ENCODE results near the gene CDKN2D. TPM values are rescaled to one million over a fixed set of nuclear protein-coding genes. Genes with fewer than 3 reads are reported as not detected.

Gene CDKN2D
- total RNA-seq, 1 donor from 2014 or later, result 3.4 TPM

DNA sequence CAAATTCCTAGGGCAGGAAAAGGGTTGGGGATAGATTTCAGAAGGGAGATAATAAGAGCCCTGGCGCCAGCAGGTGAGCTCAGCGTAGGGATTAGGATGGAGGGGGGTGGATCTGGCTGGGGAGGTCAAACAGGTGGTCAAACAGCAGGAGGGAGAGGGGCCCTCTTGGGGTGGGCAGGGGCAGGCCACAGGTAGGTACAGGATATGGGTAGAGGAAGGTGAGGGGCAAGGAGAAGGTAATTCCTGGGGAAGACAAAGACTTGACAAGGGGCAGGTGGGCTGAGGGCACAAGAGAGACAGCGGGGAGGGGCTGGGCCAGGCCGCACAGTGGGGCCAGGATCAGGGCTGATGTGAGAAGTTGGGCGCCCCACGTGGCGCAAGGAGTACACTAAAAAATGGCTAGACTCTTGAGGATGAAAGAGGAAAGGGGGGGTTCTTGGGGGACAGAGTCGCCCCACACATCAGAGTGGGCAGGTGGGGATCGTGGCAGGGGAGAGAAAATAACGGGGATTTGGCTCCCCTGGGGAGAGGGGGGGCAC is 3.7 kb downstream of the CDKN2D start:
- Mint-ChIP-seq H3K4me1 (peaks cover 39% of the 10 kb centered on the region), H3K9me3 (no peaks in the 10 kb centered on the region), H3K27me3 (ENCODE audit: insufficient read depth, low read depth) (peaks cover 5% of the 10 kb centered on the region), H3K27ac (peak overlapping the region; percentile 94), H3K36me3 (peaks cover 4% of the 10 kb centered on the region), H3K4me3 (peak overlapping the region; percentile 97)
- Histone ChIP-seq H3K4me1 (peaks cover 12% of the 10 kb centered on the region), H2AFZ (replicated peaks) (peak overlapping the region; percentile 7), H3K9ac (peak overlapping the region; percentile 42), H3K27me3 (peaks cover 23% of the 10 kb centered on the region), H3K79me2 (ENCODE audit: low read depth) (peaks cover 26% of the 10 kb centered on the region), H4K20me1 (ENCODE audit: low read depth) (peaks cover 15% of the 10 kb centered on the region), H3K27ac (no peak overlapping the region), H3K9me3 (ENCODE audit: low read depth) (no peaks in the 10 kb centered on the region), H3K4me2 (peak overlapping the region; percentile 96), H3K4me3 (peak overlapping the region; percentile 88), H3F3A (ENCODE audit: low read depth) (peaks cover 47% of the 10 kb centered on the region), H3K36me3 (no peaks in the 10 kb centered on the region)
- TF ChIP-seq, protein P1, sequence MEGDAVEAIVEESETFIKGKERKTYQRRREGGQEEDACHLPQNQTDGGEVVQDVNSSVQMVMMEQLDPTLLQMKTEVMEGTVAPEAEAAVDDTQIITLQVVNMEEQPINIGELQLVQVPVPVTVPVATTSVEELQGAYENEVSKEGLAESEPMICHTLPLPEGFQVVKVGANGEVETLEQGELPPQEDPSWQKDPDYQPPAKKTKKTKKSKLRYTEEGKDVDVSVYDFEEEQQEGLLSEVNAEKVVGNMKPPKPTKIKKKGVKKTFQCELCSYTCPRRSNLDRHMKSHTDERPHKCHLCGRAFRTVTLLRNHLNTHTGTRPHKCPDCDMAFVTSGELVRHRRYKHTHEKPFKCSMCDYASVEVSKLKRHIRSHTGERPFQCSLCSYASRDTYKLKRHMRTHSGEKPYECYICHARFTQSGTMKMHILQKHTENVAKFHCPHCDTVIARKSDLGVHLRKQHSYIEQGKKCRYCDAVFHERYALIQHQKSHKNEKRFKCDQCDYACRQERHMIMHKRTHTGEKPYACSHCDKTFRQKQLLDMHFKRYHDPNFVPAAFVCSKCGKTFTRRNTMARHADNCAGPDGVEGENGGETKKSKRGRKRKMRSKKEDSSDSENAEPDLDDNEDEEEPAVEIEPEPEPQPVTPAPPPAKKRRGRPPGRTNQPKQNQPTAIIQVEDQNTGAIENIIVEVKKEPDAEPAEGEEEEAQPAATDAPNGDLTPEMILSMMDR (IDR thresholded peaks at IDR 0.05), result peak; percentile 43
- no peak for TF ChIP-seq EZH2phosphoT487 (IDR thresholded peaks at IDR 0.05)
- DNase-seq (ENCODE audit: low spot score), result peak; percentile 81

DNA sequence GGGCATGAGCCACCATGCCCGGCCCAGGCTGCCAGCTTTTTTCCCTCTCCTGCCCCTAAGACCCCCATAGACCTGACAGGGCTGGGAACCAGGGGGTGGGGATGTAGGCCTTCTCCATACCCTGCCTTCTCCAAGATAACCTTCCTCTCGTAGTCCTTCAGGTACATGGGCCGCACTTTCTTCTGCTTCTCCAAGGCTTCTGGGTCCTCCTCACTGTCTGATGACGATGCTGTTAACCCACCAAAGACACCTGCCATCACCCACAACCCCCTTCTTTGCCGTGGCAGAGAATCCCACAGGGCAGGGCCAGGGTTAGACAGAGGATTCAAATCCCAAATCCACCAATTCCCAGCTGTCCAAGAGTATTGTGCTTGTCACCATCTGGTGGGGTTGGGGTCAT is 6.2 kb downstream of the CDKN2D start:
- peaks cover 26% of the 10 kb centered on the region for H3K79me2 ChIP-seq (ENCODE audit: low read depth)
- H3K4me3 ChIP-seq, result no peak overlapping the region
- H3K4me1 ChIP-seq, result peaks cover 7% of the 10 kb centered on the region
- Mint-ChIP-seq H3K36me3 (peaks cover 12% of the 10 kb centered on the region), H3K4me1 (peaks cover 23% of the 10 kb centered on the region), H3K4me3 (no peak overlapping the region), H3K27ac (no peak overlapping the region), H3K9me3 (no peaks in the 10 kb centered on the region), H3K27me3 (ENCODE audit: insufficient read depth, low read depth) (peaks cover 2% of the 10 kb centered on the region)
- TF ChIP-seq, protein P1 (IDR thresholded peaks at IDR 0.05), result no peak
- TF ChIP-seq EZH2phosphoT487 (IDR thresholded peaks at IDR 0.05), result no peak
- no peak for TF ChIP-seq EZH2 (IDR thresholded peaks at IDR 0.05)
- H3F3A ChIP-seq (ENCODE audit: low read depth), result peaks cover 25% of the 10 kb centered on the region
- DNase-seq (ENCODE audit: low spot score), result no peak
- H3K4me2 ChIP-seq, result no peak overlapping the region
- H3K9me3 ChIP-seq (ENCODE audit: low read depth), result no peaks in the 10 kb centered on the region
- H3K27ac ChIP-seq, result no peak overlapping the region
- no peak overlapping the region for H2AFZ ChIP-seq (replicated peaks)
- peaks cover 15% of the 10 kb centered on the region for H4K20me1 ChIP-seq (ENCODE audit: low read depth)
- no peak overlapping the region for H3K9ac ChIP-seq
- no peaks in the 10 kb centered on the region for H3K36me3 ChIP-seq
- peaks cover 15% of the 10 kb centered on the region for H3K27me3 ChIP-seq

DNA sequence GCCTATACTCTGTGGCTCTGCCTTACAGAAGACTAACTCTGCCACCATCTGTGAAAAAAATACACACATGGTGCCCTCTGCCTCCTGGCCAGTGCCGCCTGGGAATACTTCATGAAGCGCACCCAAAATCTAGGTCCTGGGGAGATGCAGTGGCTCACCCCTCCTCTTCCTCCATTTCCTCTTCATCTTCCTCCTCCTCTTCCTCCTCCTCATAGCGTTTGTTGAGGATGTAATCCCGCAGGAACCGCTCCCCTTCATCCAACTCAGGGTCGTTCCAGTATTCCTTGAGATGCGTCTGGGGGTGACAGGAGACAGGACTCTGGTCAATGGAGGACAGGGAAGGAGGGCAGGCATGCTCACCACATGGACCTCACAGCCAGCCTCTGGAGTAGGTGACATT is 8.6 kb downstream of the CDKN2D start:
- Mint-ChIP-seq H3K36me3 (peaks cover 12% of the 10 kb centered on the region), H3K9me3 (no peaks in the 10 kb centered on the region), H3K4me3 (no peak overlapping the region), H3K27ac (no peak overlapping the region), H3K27me3 (ENCODE audit: insufficient read depth, low read depth) (peaks cover 2% of the 10 kb centered on the region), H3K4me1 (peaks cover 8% of the 10 kb centered on the region)
- Histone ChIP-seq H3K36me3 (no peaks in the 10 kb centered on the region), H3K79me2 (ENCODE audit: low read depth) (peaks cover 22% of the 10 kb centered on the region), H3K9me3 (ENCODE audit: low read depth) (no peaks in the 10 kb centered on the region), H3K4me1 (peaks cover 7% of the 10 kb centered on the region), H3K9ac (no peak overlapping the region), H4K20me1 (ENCODE audit: low read depth) (peaks cover 15% of the 10 kb centered on the region), H3K27ac (no peak overlapping the region), H3K4me2 (no peak overlapping the region), H2AFZ (replicated peaks) (no peak overlapping the region), H3K4me3 (no peak overlapping the region), H3K27me3 (no peaks in the 10 kb centered on the region), H3F3A (ENCODE audit: low read depth) (peaks cover 16% of the 10 kb centered on the region)
- no peak for TF ChIP-seq EZH2 (IDR thresholded peaks at IDR 0.05)
- TF ChIP-seq, protein P1 (IDR thresholded peaks at IDR 0.05), result no peak
- TF ChIP-seq EZH2phosphoT487 (IDR thresholded peaks at IDR 0.05), result no peak
- no peak for DNase-seq (ENCODE audit: low spot score)
